ENCODE data around the gene SMPDL3B. TPM values are rescaled to one million over a fixed set of nuclear protein-coding genes. Genes with fewer than 3 reads are reported as not detected.

The SMPDL3B gene
- total and polyA plus RNA-seq, 2 of the 4 experiments (the other 2 are of a cell fraction), result not detected

DNA sequence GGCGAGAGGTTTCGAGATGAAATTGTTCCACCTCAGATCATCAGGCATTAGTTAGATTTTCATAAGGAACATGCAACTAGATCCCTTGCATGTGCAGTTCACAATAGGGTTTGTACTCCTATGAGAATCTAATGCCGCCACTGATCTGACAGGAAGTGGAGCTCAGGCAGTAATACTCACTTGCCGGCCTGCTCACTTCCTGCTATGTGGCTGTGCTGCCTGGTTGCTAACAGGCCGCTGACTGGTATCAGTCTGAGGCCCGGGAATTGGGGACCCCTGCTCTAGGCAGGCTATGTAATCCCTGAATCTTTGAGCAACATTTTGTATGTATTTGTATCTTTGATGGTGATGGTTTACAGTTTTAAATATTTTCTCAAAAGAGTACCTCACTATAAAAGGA, 57.5 kb downstream of the SMPDL3B start:
- Histone ChIP-seq H2BK15ac (ENCODE audit: low read depth, low read length) (no peak overlapping the region), H4K91ac (ENCODE audit: insufficient read depth, low read depth, low read length) (no peak overlapping the region), H4K20me1 (ENCODE audit: insufficient read depth, low read length) (no peaks in the 10 kb centered on the region), H3K4ac (ENCODE audit: low read depth, low read length) (no peak overlapping the region), H3K9me3 (ENCODE audit: control insufficient read depth, insufficient read depth, low read length) (no peaks in the 10 kb centered on the region), H3K18ac (ENCODE audit: low read depth, low read length) (no peak overlapping the region), H2AK5ac (ENCODE audit: low read depth, low read length) (no peak overlapping the region), H3K56ac (ENCODE audit: extremely low read depth, insufficient read depth, low read length) (no peak overlapping the region), H2BK120ac (ENCODE audit: low read depth, low read length) (no peak overlapping the region), H3K9me1 (ENCODE audit: insufficient read depth, low read length) (peaks cover 4% of the 10 kb centered on the region; the same call in 1 of the 2 replicates), H2BK20ac (ENCODE audit: low read depth, low read length) (no peak overlapping the region), H3K36me3 (ENCODE audit: control insufficient read depth, insufficient read depth, low read length) (peaks cover 26% of the 10 kb centered on the region), H3K79me1 (ENCODE audit: low read depth in 1 of 2, low read length in 2 of 2) (peaks cover 3 to 5% of the 10 kb centered on the region in 2 experiments; a peak in 3 of 4 replicates), H2AFZ (replicated peaks; ENCODE audit: low read length, poor library complexity) (no peak overlapping the region), H4K8ac (ENCODE audit: low read depth in 2 of 2, low read length in 2 of 2) (no peak overlapping the region), H4K5ac (ENCODE audit: low read depth, low read length) (no peak overlapping the region), H3K27me3 (ENCODE audit: control insufficient read depth, insufficient read depth, low read length) (no peaks in the 10 kb centered on the region), H3K23ac (ENCODE audit: low read depth, low read length) (no peak overlapping the region), H2AK9ac (replicated peaks; ENCODE audit: low read depth, low read length, poor library complexity) (no peak overlapping the region), H3K14ac (replicated peaks; ENCODE audit: low read depth, low read length) (no peak overlapping the region), H3K4me3 (ENCODE audit: insufficient read depth, low read depth, low read length) (no peak overlapping the region), H3K9ac (ENCODE audit: low read depth, low read length) (no peak overlapping the region), H3K27ac (ENCODE audit: insufficient read depth, low read length) (no peak overlapping the region), H3K4me2 (ENCODE audit: low read depth, low read length) (no peak overlapping the region), H3K4me1 (ENCODE audit: control insufficient read depth, insufficient read depth, low read length) (no peaks in the 10 kb centered on the region), H2BK5ac (ENCODE audit: low read depth, low read length, poor library complexity, severe bottlenecking) (no peak overlapping the region)
- CTCF ChIA-PET, result no interaction called here
- no TSS peak for BruUV-seq (replicated peaks)
- dilution Hi-C loops (cut with HindIII; ENCODE audit: low sequenced_read_pairs, unreplicated experiment), result no loop called here
- DNase-seq (no peak), ATAC-seq (ENCODE audit: low read depth) (no peak)
- no peak for TF ChIP-seq NFE2L2 (IDR thresholded peaks at IDR 0.05; ENCODE audit: low read depth, low read length)
- TF ChIP-seq CHD1 (IDR thresholded peaks at IDR 0.05; ENCODE audit: low read depth, low read length), result no peak
- TF ChIP-seq, protein P1, sequence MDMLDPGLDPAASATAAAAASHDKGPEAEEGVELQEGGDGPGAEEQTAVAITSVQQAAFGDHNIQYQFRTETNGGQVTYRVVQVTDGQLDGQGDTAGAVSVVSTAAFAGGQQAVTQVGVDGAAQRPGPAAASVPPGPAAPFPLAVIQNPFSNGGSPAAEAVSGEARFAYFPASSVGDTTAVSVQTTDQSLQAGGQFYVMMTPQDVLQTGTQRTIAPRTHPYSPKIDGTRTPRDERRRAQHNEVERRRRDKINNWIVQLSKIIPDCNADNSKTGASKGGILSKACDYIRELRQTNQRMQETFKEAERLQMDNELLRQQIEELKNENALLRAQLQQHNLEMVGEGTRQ (IDR thresholded peaks at IDR 0.05; ENCODE audit: low read depth, low read length), result no peak
- no peak for TF ChIP-seq RFX5 (IDR thresholded peaks at IDR 0.05; ENCODE audit: low read depth, low read length)
- TF ChIP-seq MAFK (IDR thresholded peaks at IDR 0.05; ENCODE audit: low read depth, low read length), result no peak
- TF ChIP-seq POLR2A (IDR thresholded peaks at IDR 0.05; ENCODE audit: low read depth, low read length), result no peak
- TF ChIP-seq RAD21 (IDR thresholded peaks at IDR 0.05; ENCODE audit: low read length), result no peak
- TF ChIP-seq, protein P2, sequence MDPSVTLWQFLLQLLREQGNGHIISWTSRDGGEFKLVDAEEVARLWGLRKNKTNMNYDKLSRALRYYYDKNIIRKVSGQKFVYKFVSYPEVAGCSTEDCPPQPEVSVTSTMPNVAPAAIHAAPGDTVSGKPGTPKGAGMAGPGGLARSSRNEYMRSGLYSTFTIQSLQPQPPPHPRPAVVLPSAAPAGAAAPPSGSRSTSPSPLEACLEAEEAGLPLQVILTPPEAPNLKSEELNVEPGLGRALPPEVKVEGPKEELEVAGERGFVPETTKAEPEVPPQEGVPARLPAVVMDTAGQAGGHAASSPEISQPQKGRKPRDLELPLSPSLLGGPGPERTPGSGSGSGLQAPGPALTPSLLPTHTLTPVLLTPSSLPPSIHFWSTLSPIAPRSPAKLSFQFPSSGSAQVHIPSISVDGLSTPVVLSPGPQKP (IDR thresholded peaks at IDR 0.05; ENCODE audit: borderline replicate concordance, low read depth, low read length), result no peak
- TF ChIP-seq MAZ (IDR thresholded peaks at IDR 0.05; ENCODE audit: borderline replicate concordance, low read depth, low read length), result no peak
- TF ChIP-seq FOS (IDR thresholded peaks at IDR 0.05; ENCODE audit: low read depth, low read length), result no peak
- TF ChIP-seq RCOR1 (IDR thresholded peaks at IDR 0.05; ENCODE audit: insufficient replicate concordance, low read length), result no peak
- no peak for TF ChIP-seq CEBPB (IDR thresholded peaks at IDR 0.05; ENCODE audit: low read depth, low read length)
- no peak for TF ChIP-seq SMC3 (IDR thresholded peaks at IDR 0.05; ENCODE audit: low read depth, low read length)
- TF ChIP-seq BHLHE40 (IDR thresholded peaks at IDR 0.05; ENCODE audit: low read depth, low read length), result no peak
- POLR2A ChIA-PET (ENCODE audit: unreplicated experiment), result no interaction called here
- intact Hi-C loops (cut with micrococcal nuclease), result loop anchor here (5.0 kb wide), 1 partner anchor 215 kb away; no protein-coding TSS in a partner anchor
- 73% methylated on average over 3 of the region's 6 CpGs; no CpG with 5 or more reads in 1 of the 2 experiments for WGBS, 2 experiments (ENCODE audit: extremely low coverage in 2 of 2, insufficient read length in 1 of 2)
- in situ Hi-C loops (cut with MboI; ENCODE audit: low sequenced_read_pairs), result no loop called here

Measured in IMR-90 (cell line).